Epithelial cell of prostate (primary cell): ENCODE data around the gene MPHOSPH10.
"Not testable (repeated sequence)": the region's sequence is repeated elsewhere in the genome, so short reads cannot be mapped to it uniquely, and the experiment has no call there.

ENCODE experiments used
- DNase-seq: peaks from one replicate; pipeline ENCODE4 v3.0.0-alpha.2; 2011; ENCODE audit warnings: low read depth, low spot score
- H3K27ac ChIP-seq: fragments of 450-650 bp; 2 replicates; pipeline ENCODE4 v1.5.1; 2017; ENCODE audit warnings: mild to moderate bottlenecking

MPHOSPH10 gene

GRCh38 chr2:71121479-71121878 is 9.0 kb upstream of the MPHOSPH10 start:
- H3K27ac ChIP-seq, result no peak overlapping the region

GRCh38 chr2:71122387-71123298 is 7.8 kb upstream of the MPHOSPH10 start:
- DNase-seq, result no peak
- H3K27ac ChIP-seq, result no peak overlapping the region

More at GRCh38 chr2:71121479-71121878, 9.0 kb upstream of the MPHOSPH10 start:
- DNase-seq, result no peak

DNA sequence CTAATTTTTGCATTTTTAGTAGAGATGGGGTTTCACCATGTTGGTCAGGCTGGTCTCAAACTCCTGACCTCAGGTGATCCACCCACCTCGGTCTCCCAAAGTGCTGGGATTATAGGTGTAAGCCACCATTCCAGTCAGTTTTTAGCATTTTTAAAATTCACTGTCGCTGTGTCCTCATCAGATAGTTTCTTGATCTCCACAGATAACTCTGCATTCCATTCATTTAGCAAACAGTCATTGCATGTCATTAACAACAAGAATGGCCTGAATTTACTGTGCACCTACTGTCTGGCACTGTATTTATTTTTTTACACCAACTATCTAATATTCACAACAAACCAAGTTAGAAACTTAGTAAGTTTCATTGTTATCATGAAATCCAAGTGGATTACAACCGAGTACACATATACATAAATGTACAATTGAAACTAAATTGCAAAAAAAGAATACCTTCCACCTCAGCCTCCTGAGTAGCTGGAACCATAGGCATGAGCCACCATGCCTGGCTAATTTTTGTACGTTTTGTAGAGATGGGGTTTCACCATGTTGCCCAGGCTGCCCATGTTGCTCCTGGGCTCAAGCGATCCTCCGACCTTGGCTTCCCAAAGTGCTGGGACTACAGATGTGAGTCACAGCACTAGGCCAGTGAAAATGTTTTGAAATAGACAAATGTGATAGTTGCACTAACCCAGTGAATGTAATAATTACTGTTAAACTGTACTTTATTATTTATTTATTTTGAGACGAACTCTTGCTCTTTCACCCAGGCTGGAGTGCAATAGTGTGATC is 4.7 kb upstream of the MPHOSPH10 start:
- no peak for DNase-seq
- H3K27ac ChIP-seq, result no peak overlapping the region

DNA sequence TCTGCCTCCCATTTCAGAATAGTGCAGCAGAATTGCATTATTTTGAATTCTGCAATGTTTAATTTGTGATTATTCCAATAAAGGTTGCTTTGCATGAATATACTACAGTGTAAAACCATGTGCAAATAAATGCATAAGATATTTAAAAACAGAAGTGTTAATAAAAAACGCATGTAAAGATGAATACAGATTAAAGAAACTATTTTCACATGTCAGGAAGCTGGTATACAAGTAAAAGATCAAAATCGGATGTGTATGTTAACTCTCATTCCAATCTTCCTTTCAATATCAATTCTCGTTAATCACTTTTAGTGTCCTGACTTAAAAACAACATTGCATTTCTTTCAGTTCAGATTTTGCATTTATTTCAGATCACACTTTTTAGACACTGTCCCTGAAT is 3.5 kb upstream of the MPHOSPH10 start:
- no peak for DNase-seq
- no peak overlapping the region for H3K27ac ChIP-seq

DNA sequence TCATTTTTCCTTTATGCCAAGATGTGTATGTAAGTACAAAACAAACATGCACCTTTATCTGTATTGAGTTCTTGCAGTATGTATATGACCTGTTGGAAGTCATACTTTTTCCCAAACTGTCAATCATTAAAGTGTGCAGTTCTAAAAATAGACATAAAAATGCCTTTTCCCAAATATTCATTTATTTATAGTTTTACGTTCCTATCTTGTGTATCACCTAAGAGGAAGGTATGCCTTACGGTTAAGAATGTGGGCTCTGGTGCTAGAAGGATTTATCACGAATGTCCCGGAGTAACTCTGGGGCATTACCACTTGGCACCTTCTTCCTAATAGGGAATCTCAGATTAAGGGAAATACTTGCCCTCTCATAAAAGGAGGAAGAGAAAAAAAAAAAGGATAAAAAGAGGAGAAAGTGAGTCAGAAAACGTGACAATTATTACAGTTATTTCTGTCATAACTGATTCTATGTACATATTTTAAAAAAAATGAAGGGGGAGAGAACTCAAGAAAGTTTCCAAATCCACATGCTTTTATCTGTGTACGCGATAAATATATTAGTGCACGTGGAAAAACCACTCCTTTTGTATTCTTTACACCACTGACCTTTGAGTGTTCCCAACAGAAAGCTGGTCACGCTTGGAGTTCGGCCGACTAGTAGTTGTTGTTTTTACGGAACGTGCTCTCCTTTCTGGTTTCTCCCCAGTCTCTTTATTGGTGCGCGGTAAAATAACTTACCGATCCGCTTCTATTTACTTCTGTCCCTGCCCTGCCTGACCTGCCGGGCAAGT is 1.1 kb upstream of the MPHOSPH10 start:
- peak overlapping the region; percentile 81 for H3K27ac ChIP-seq
- DNase-seq, result no peak

- H3K27ac ChIP-seq, result peak overlapping the region; percentile 81
- DNase-seq, result peak; percentile 63
Observed at GRCh38 chr2:71129902-71130151, 607 bp upstream of the MPHOSPH10 start.

GRCh38 chr2:71130905-71131244 is 441 bp downstream of the MPHOSPH10 start:
- peak overlapping the region; percentile 81 for H3K27ac ChIP-seq
- no peak for DNase-seq

DNA sequence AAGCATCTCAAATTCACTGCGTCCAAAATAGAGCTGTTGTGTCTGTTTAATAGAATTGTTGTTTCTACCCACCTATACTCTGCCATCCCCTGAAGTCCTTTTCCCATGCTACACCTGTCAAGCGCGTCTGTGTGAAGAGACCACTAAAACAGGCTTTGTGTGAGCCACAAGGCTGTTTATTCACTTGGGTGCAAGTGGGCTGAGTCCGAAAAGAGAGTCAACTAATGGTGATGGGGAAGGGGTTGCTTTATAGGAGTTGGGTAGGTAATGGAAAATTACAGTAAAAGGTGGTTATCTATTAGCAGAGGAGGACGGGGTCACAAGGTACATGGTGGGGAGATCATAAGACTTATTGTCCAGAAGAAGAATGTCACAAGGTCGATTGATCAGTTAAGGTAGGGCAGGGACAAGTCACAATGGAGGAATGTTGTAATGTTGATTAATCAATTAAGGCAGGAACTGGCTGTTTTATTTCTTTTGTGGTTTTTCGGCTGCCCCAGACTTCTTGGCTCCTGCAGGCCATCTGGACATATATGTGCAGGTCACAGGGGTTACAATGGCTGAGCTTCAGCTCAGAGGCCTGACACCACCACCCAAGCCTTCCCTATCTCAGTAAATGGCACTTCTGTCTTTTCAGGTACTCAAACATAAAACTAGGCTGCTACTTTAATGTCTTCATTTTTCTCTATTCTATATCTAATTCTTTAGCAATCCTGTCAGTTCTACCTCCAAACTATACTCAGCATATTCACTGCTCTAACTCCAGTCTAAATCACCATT is 1.1 kb downstream of the MPHOSPH10 start:
- H3K27ac ChIP-seq, DNase-seq: not testable (repeated sequence)

GRCh38 chr2:71133603-71134002 is 3.2 kb downstream of the MPHOSPH10 start:
- DNase-seq, result no peak
- H3K27ac ChIP-seq, result no peak overlapping the region

GRCh38 chr2:71136174-71136573 is 5.7 kb downstream of the MPHOSPH10 start:
- H3K27ac ChIP-seq, result no peak overlapping the region
- no peak for DNase-seq

- H3K27ac ChIP-seq, result no peak overlapping the region
- no peak for DNase-seq
Observed at GRCh38 chr2:71143782-71144181, 13.3 kb downstream of the MPHOSPH10 start.

- H3K27ac ChIP-seq, result no peak overlapping the region
- DNase-seq, result no peak
Observed at GRCh38 chr2:71148506-71149063, 18.2 kb downstream of the MPHOSPH10 start.

DNA sequence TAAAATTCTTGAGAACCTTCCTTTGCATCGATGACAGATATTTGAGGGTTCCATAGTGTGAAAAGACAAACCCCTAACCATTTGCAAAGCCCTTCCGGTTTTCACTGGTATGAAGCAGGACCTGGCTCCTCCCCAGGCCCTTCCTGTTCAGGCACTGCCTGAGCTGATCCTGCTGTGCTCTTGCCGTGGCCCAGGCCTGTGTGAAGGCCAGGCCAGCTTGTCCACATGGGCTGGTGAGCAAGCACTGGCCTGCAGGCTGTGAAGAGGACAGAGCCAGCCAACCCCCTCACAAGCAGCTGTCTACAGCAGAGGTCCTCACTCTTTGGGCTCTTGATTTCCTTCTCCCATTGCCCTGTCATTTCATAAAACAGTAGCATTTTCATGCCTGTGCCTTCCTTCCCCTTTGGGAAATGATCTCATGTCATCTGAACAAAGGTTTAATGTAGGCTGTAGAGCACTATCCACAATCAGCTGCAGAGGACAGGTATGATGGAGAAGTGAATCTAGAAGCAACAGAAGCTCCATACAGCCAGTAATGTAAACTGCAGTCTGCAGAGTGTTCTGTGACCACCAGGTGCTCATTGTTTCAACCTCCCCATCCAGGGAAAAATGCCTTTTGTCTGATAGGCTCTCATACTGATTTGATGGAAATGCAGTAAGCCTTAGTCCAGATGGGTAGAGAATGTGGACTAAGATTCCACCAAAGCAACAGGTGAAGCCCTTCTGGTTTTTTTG is 19.8 kb downstream of the MPHOSPH10 start:
- DNase-seq, result no peak
- no peak overlapping the region for H3K27ac ChIP-seq

DNA sequence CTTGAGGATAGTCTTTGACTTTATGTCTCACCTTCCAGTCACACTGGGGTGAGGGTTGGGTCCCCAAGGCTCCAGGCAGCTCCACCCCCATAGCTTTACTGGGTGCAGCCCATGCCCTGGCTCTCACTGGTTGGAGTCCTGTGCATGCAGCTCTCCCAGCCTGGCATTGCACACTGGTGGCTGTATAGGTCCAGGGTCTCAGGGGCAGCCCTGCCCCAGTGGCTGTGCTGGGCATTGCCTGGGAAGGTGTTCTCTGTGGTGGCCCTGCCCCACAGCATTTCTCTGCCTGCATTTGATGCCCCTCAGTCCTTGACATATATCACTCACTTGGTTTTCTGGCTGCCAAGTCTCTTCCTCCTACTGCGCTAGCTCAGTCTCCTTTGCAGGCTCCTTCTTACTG is 21.2 kb downstream of the MPHOSPH10 start:
- DNase-seq, result no peak
- H3K27ac ChIP-seq, result no peak overlapping the region

DNA sequence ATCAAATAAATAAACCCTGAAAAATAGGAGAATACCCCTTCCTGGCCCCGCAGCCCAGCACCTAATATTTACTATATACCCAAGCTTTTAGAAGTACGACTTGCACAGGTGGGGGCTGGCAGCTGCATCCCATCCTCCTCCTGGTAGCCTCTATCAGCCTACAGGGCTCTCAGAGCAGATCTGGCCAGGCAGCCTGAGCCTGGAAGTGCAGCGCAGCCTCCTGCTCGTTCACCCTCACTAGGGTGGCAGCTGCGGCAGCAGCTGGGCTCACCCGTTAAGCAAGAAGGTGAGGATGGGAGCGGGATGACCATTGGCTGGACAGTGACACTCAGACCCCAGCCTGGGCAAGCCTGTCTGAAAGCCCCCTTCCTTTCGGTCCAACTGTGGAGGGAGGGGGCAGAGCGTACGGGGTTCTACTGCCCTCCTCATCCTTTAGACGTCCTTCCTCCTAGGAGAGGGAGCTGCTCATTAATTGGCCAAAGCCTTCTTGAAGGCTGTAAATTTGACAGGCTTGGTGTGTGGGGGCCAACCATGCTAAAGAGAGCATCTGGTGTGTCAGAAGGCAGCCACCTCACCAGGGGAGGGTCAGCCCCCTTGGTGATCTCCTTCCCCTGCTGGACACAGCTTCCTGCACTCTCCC is 23.3 kb downstream of the MPHOSPH10 start:
- DNase-seq, result no peak
- H3K27ac ChIP-seq, result no peak overlapping the region

DNA sequence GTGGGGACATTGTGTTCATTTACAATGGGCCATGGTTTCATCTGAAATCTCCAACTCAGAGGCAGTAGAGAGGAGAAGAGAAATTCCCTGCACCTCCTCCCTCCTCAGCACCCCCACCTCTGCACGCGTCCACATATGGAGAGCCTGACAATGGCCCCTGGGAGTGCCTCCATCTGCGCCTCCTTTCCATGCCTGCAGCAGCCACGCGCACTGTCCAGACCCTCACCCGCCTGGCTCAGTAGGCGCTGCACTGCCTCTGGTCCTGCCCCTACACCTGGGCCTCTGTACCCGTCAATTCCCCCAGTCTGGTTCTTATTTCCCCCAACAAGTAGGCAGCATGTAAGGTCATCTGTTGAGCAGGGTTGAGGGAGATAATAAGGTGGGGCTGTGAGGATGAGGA is 23.8 kb downstream of the MPHOSPH10 start:
- no peak overlapping the region for H3K27ac ChIP-seq
- no peak for DNase-seq

DNA sequence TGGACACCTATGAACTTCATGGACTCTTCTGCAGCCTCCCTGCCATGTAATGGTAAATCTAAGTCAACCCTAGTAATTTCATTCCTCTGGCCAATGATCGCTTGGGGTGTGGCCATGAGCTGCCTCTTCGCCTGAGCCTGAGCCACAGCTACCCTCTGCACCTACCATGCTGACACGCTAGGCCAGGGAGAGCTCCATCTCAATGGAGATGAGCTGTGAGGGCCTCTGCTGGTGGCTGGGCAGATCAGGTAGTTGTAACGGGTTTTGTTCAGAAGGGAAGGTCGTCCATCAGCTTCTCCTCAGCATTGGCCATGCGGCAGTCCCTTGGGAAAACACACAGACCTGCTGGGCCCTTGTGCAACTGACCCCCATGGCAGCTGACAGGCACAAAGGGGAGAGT is 24.4 kb downstream of the MPHOSPH10 start:
- no peak for DNase-seq
- no peak overlapping the region for H3K27ac ChIP-seq

- no peak overlapping the region for H3K27ac ChIP-seq
- no peak for DNase-seq
Observed at GRCh38 chr2:71155846-71156245, 25.4 kb downstream of the MPHOSPH10 start.

- DNase-seq, result no peak
- H3K27ac ChIP-seq, result no peak overlapping the region
Observed at GRCh38 chr2:71156573-71156972, 26.1 kb downstream of the MPHOSPH10 start.
